Activated CD8-positive, alpha-beta T cell treated with anti-CD3 and anti-CD28 coated beads for 36 hours (primary cell): ENCODE measurements around the gene PNMT. TPM values are rescaled to one million over a fixed set of nuclear protein-coding genes. Genes with fewer than 3 reads are reported as not detected.

ENCODE experiments used
- ATAC-seq: fragments of 200-7000 bp; cut with Tn5 transposase; one replicate; pipeline ENCODE4 v1.10.0; 2021; ENCODE audit warnings: mild to moderate bottlenecking, moderate library complexity
- CTCF ChIA-PET: fragments of 350-600 bp; sonication (Branson Sonifier 250); formaldehyde crosslinking; loops from one replicate; lab custom pipeline; 2021; ENCODE audit warnings: antibody characterized with exemption; lab: Charles Lee
- POLR2A ChIA-PET: fragments of 350-600 bp; sonication (Branson Sonifier 250); formaldehyde crosslinking; loops from one replicate; lab custom pipeline; 2021; ENCODE audit warnings: antibody characterized with exemption; lab: Charles Lee
- DNase-seq: peaks from one replicate; pipeline ENCODE4 v3.0.0-alpha.2; 2020
- H3K27ac Mint-ChIP-seq: one replicate; pipeline ENCODE4 v1.8.0; 2021; ENCODE audit warnings: mild to moderate bottlenecking, mixed read lengths
- H3K27me3 Mint-ChIP-seq: one replicate; pipeline ENCODE4 v1.8.0; 2021; ENCODE audit warnings: mixed read lengths
- H3K36me3 Mint-ChIP-seq: one replicate; pipeline ENCODE4 v1.8.0; 2021; ENCODE audit warnings: low read depth, mixed read lengths
- H3K4me1 Mint-ChIP-seq: one replicate; pipeline ENCODE4 v1.8.0; 2021; ENCODE audit warnings: low read depth, mixed read lengths
- H3K4me3 Mint-ChIP-seq: one replicate; pipeline ENCODE4 v1.8.0; 2021; ENCODE audit warnings: mild to moderate bottlenecking, moderate library complexity, mixed read lengths
- H3K9me3 Mint-ChIP-seq: one replicate; pipeline ENCODE4 v1.8.0; 2021; ENCODE audit warnings: mixed read lengths
- intact Hi-C: fragments of 100-400 bp; cut with micrococcal nuclease; formaldehyde crosslinking; loops from one replicate; pipeline ENCODE4 v1.10.0; 2022
- total RNA-seq, 2 experiments: library from RNA; stranded (reverse); gene quantifications; one replicate each; pipeline ENCODE4 v1.2.3, GENCODE V29; 2021
- TF ChIP-seq, protein P1 (sequence below): fragments of 200-600 bp; IDR thresholded peaks from one replicate; pipeline ENCODE4 v1.8.0; 2022; ENCODE audit warnings: antibody characterized with exemption, mild to moderate bottlenecking

PNMT gene
- total RNA-seq, 2 experiments from 2014 or later, result 0.40 TPM; not detected in 1

DNA sequence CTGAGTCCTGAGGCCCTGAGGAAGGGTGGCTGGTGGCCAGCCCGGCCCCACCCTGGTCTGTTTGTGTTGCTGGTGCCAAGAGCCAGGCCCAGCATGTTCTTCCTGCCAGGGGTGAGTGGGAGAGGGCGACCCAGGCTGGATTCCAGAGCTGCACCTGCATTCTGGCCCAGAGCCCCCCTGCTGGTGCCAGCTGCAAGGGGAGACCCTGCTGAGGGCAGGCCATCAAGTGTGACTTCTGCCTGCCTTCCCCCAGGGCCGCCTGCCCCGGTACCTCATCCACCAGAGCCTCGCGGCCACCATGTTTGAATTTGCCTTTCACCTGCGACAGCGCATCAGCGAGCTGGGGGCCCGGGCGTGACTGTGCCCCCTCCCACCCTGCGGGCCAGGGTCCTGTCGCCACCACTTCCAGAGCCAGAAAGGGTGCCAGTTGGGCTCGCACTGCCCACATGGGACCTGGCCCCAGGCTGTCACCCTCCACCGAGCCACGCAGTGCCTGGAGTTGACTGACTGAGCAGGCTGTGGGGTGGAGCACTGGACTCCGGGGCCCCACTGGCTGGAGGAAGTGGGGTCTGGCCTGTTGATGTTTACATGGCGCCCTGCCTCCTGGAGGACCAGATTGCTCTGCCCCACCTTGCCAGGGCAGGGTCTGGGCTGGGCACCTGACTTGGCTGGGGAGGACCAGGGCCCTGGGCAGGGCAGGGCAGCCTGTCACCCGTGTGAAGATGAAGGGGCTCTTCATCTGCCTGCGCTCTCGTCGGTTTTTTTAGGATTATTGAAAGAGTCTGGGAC lies 5.5 kb upstream of the PNMT start:
- POLR2A ChIA-PET, result no interaction called here

DNA sequence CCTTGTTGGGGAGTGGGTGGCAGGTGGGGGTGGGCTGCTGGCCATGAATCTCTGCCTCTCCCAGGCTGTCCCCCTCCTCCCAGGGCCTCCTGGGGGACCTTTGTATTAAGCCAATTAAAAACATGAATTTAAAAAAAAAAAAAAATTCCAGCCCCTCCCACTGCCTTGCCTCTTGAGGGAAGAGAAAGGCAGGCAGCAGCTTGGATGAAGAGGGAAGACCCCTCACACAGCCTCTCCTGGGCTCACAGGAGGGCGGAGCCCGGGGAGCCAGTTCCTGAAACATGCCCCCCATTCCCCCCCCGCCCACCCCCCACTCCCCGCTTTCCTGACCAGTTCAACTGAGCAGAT lies 4.9 kb upstream of the PNMT start:
- intact Hi-C loops, result no loop called here
- Mint-ChIP-seq H3K36me3 (no peaks in the 10 kb centered on the region), H3K27ac (no peak overlapping the region), H3K4me1 (peaks cover 14% of the 10 kb centered on the region), H3K4me3 (no peak overlapping the region), H3K9me3 (no peaks in the 10 kb centered on the region), H3K27me3 (peaks cover 4% of the 10 kb centered on the region)
- TF ChIP-seq, protein P1, sequence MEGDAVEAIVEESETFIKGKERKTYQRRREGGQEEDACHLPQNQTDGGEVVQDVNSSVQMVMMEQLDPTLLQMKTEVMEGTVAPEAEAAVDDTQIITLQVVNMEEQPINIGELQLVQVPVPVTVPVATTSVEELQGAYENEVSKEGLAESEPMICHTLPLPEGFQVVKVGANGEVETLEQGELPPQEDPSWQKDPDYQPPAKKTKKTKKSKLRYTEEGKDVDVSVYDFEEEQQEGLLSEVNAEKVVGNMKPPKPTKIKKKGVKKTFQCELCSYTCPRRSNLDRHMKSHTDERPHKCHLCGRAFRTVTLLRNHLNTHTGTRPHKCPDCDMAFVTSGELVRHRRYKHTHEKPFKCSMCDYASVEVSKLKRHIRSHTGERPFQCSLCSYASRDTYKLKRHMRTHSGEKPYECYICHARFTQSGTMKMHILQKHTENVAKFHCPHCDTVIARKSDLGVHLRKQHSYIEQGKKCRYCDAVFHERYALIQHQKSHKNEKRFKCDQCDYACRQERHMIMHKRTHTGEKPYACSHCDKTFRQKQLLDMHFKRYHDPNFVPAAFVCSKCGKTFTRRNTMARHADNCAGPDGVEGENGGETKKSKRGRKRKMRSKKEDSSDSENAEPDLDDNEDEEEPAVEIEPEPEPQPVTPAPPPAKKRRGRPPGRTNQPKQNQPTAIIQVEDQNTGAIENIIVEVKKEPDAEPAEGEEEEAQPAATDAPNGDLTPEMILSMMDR, result no peak
- ChIA-PET CTCF (interaction anchor here (1.1 to 12.7 kb wide), 2 partner anchors 9 to 10 kb away, joined by 3 to 146 read pairs; no protein-coding TSS in a partner anchor), POLR2A (no interaction called here)
- no peak for DNase-seq
- no peak for ATAC-seq

More for the DNA sequence above, 5.5 kb upstream of the PNMT start:
- peaks cover 18% of the 10 kb centered on the region for H3K4me1 Mint-ChIP-seq
- H3K4me3 Mint-ChIP-seq, result no peak overlapping the region
- intact Hi-C loops, result no loop called here
- no peaks in the 10 kb centered on the region for H3K36me3 Mint-ChIP-seq
- ATAC-seq, result no peak
- no peak for DNase-seq
- peaks cover 4% of the 10 kb centered on the region for H3K27me3 Mint-ChIP-seq
- TF ChIP-seq, protein P1, result no peak
- no peak overlapping the region for H3K27ac Mint-ChIP-seq
- H3K9me3 Mint-ChIP-seq, result no peaks in the 10 kb centered on the region
- CTCF ChIA-PET, result interaction anchor here (0.8 to 1.1 kb wide), 2 partner anchors 9 kb away, joined by 3 read pairs; no protein-coding TSS in a partner anchor

DNA sequence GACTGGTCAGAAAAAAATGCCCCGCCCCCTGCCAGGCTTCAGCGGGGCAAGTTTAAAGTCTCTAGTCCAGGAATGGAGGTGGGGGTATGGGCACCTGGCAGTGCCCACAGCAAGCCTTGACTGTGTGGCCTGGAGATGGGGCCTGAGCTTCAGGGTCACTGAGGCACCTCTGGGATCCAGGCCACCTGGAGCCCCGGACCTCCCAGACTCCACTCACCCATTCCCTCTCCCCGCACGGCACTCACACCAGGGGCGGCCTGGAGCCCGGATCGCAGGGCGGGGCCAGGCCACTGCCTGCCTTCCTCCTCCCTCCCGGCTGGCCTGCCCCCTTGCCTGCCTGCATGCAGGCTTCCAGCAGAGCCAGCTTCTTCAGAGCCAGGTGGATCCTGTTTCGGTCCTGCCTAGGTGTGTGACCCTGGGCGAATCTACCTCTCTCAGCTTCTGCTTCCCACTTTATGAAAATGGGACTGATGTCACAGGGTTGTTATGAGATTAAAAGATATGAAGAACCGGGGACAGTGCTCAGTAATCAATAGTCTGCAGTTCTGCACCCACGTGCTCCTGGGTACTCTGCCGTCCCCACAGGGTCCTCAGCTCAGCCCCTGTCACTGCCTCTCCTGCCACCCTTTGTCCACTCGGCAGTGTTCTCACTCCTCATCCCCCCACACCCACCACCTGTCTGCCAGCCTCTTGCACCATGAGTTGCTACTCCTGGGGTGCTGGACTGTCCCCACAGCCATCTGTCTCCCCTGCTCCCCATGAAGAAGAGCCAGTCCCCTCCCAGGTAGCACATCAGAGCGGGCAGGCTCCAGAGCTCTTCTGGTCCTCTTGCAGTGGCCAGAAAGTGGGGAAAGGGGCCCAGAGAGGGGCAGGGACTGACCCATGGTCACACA lies 4.3 kb upstream of the PNMT start:
- Mint-ChIP-seq H3K4me1 (peaks cover 13% of the 10 kb centered on the region), H3K27me3 (peaks cover 9% of the 10 kb centered on the region), H3K27ac (no peak overlapping the region), H3K9me3 (no peaks in the 10 kb centered on the region), H3K36me3 (no peaks in the 10 kb centered on the region), H3K4me3 (no peak overlapping the region)
- intact Hi-C loops, result no loop called here
- ChIA-PET CTCF (interaction anchor here (1.1 to 12.7 kb wide), 3 partner anchors 8 to 42 kb away, joined by 3 to 146 read pairs (median 132); no protein-coding TSS in a partner anchor), POLR2A (no interaction called here)
- no peak for DNase-seq
- no peak for ATAC-seq
- TF ChIP-seq, protein P1, result no peak

DNA sequence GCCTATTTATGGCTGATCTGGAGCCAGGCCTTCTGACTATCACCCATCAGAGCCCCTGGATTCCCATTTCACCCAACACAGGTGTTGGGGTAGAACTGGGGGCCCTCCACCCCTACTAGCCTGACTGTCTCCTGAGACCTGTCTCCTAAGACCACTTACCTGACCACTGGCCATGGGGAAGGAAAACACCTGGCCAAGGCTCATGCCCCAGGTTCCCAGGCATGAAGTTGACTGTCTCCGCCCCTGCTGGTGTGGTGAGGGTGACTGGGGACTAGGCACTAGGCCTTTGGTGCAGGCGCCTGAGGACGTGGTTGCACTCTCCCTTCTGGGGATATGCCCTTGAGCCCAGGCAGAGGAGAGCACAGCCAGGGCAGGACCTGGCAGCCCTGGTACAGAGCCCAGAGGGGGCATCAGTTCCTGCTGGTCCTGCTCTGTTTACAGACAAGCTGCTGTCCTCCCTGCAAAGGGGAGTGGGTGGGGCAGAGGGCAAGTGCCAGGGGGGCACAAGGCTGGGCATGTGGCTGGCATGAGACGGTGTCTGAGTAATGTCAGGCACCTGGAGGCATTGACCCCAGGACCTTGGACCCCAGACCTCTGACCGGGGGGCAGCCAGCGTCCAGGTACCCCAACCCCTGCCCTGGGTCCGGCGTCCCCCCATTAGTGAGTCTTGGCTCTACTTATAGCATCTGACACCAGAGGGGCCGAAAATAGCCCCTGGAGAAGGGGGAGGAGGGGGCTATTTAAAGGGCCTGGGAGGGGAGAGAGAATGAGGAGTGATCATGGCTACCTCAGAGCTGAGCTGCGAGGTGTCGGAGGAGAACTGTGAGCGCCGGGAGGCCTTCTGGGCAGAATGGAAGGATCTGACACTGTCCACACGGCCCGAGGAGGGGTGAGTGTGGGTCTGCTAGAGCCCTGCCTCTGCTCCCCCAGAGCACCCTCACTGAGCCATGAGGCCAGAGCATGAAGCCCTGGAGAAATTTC lies 3.4 kb upstream of the PNMT start, which contains the start of gene TCAP:
TSS of gene TCAP (plus strand) at position 769 of the 981 bp plus-strand sequence. CDS start at position 780, 11 bp downstream.
- TF ChIP-seq, protein P1, result no peak
- DNase-seq (no peak), ATAC-seq (no peak)
- POLR2A ChIA-PET, result interaction anchor here (1.8 to 2.1 kb wide), 2 partner anchors 12 to 15 kb away, joined by 5 to 7 read pairs; no protein-coding TSS in a partner anchor
- no peak within 1 kb of the TSS for H3K4me3 Mint-ChIP-seq
- CTCF ChIA-PET, result interaction anchor here (2.1 to 12.7 kb wide), 3 partner anchors 11 to 43 kb away, joined by 7 to 146 read pairs (median 132); no protein-coding TSS in a partner anchor
- no peaks in the 10 kb centered on the region for H3K9me3 Mint-ChIP-seq
- intact Hi-C loops, result no loop called here
- peaks cover 13% of the 10 kb centered on the region for H3K27me3 Mint-ChIP-seq
- H3K4me1 Mint-ChIP-seq, result peaks cover 7% of the 10 kb centered on the region
- no peak within 1 kb of the TSS for H3K27ac Mint-ChIP-seq
- no peaks in the 10 kb centered on the region for H3K36me3 Mint-ChIP-seq
